HG03045 (cell line): Measurements from ENCODE around the gene DTD2.
"Not testable (repeated sequence)": the region's sequence is repeated elsewhere in the genome, so short reads cannot be mapped to it uniquely, and the experiment has no call there.

Experiments
- ATAC-seq: cut with Tn5 transposase; IDR thresholded peaks from one replicate; pipeline ENCODE4 v1.9.1; 2021; ENCODE audit warnings: mild to moderate bottlenecking, moderate library complexity; ENCODE audit not compliant: unreplicated experiment

DTD2 gene

GRCh38 chr14:31442284-31442683 lies 15.0 kb downstream of the DTD2 start:
- no peak for ATAC-seq

GRCh38 chr14:31441273-31442111 lies 15.8 kb downstream of the DTD2 start:
- ATAC-seq: no peak

DNA sequence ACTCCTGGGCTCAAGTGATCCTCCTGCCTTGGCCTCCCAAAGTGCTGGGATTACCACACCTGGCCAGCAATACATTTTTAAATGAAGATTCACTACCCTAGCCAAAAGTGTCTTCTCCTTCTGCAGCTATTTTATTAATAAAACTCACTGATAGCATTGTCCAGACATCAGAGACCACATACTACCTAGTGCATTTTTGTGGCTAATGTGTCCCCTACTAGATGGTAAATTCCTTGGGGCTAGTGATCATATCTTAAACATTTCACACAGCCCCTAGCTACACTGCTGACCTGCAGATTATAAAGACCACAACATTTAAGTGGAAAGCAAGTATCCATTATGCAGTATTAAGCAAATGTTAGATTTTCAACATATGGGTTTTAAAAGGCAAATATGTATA lies 17.0 kb downstream of the DTD2 start:
- no peak for ATAC-seq

DNA sequence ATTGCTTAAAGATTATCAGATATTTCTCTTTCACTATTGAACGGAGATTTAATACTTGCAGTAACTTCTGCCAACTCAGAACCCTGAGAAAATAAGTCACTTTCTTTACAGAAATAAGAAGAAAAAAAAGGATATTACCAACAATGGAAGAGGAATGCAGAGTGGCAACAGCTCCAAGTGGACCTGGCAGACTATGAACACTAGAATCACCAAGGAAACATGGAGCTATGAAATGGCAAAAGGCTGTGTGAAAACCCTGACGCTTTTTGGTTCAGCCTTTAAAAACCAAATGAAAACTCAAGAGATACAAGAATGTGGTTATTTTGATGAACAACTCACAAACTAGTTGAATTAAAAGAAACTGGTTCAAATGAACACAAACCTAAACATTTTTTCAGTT lies 17.7 kb downstream of the DTD2 start:
- ATAC-seq: no peak

- ATAC-seq: not testable (repeated sequence)
These were observed 20.1 kb downstream of the DTD2 start for GRCh38 chr14:31437045-31437691.

DNA sequence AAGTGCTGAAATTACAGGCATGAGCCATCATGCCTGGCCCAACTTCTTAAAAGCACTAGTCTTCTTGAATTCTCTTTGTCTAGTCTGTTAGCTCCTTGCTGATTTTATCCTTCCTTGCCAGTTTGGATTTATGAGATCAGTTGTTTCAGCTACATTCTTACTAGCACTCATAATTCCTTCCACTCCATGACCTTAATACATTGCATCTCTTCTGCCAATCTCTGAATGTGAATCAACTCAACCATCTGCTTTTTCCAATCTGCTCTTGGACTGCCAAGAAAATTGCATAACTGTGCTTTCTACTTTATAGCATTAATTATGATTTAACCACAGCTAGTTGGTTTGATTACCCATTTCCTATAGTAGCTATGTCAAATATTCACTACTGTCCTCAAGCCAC lies 22.0 kb downstream of the DTD2 start:
- ATAC-seq: no peak

DNA sequence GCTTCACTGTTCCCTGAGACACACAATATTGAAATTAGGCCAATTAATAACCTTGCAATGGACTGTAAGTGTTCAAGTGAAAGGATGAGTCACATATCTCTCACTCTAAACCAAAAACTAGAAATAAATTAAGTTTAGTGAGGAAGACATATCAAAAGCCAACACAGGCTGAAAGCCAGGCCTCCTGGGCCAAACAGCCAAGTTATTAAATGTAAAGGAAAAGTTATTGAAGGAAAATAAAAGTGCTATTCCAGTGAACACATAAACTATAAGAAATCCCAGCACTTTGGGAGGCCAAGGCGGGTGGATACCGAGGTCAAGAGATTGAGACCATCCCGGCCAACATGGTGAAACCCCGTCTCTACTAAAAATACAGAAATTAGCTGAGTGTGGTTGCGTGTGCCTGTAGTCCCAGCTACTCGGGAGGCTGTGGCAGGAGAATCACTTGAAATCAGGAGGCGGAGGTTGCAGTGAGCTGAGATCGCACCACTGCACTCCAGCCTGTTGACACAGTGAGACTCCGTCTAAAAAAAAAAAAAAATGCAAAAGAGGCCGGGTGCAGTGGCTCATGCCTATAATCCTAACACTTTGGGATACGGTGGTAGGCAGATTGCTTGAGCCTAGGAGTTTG lies 26.6 kb downstream of the DTD2 start:
- no peak for ATAC-seq

DNA sequence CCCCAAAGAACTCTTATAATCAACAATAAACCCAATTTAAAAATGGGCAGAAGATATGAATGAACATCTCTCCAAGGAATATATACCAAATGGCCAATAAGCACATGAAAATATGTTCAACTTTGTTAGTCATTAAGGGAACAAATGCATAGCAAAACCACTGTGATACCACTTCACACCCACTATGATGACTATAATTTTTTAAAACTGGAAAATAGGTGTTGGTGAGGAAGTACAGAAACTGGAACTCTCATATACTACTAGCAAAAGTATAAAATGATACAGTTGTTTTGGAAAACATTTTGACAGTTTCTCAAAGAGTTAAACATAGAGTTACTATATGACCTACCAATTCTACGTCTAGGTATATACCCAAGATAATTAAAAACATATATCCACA lies 27.5 kb downstream of the DTD2 start:
- ATAC-seq: no peak

- ATAC-seq: no peak
These were observed 29.3 kb downstream of the DTD2 start for GRCh38 chr14:31428011-31428410.

GRCh38 chr14:31426663-31427062 lies 30.6 kb downstream of the DTD2 start:
- ATAC-seq: no peak

DNA sequence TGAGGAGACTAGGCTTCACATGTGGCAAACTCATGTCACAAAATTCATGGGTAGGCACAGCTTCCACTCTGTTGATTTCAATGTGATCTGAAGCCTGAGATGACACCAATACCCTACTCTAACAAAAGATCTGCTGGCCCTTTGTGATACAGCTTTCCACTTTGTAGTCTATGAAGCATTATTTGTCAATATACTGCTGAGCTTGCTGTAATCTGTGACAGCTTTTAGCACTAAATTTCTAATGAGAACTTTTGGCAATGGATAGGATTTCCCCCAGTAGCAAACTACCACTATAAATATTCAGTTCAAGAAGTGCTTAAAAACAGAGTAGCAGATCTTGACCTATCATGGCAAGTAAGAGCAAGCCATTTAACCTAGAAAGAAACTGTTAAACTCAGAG lies 31.4 kb downstream of the DTD2 start:
- ATAC-seq: no peak

DNA sequence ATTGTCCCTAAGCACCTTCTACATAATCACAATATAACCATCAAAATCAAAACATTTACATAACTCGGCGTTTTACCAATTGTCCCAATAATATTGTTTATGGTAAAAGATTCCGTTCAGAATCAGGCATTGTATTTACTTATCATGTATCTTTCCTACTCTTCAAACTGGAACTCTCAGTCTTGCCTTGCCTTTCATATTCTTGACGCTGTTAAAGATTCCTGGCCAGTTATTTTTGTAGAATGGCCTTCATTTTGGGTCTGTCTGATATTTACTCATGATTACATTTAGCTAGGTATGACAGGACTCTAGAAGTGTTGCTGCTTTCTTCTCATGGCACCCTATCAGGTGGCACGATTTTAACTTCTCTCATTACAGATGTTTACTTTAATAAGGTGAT lies 36.1 kb downstream of the DTD2 start:
- no peak for ATAC-seq

GRCh38 chr14:31420319-31421111 lies 36.8 kb downstream of the DTD2 start, which contains the start of gene HEATR5A:
HEATR5A (minus strand) TSS chr14:31420550; CDS start chr14:31402975, 17,575 bp downstream.
- peak; percentile 98 for ATAC-seq

GRCh38 chr14:31419967-31420318 lies 37.4 kb downstream of the DTD2 start:
- ATAC-seq: peak; percentile 29

DNA sequence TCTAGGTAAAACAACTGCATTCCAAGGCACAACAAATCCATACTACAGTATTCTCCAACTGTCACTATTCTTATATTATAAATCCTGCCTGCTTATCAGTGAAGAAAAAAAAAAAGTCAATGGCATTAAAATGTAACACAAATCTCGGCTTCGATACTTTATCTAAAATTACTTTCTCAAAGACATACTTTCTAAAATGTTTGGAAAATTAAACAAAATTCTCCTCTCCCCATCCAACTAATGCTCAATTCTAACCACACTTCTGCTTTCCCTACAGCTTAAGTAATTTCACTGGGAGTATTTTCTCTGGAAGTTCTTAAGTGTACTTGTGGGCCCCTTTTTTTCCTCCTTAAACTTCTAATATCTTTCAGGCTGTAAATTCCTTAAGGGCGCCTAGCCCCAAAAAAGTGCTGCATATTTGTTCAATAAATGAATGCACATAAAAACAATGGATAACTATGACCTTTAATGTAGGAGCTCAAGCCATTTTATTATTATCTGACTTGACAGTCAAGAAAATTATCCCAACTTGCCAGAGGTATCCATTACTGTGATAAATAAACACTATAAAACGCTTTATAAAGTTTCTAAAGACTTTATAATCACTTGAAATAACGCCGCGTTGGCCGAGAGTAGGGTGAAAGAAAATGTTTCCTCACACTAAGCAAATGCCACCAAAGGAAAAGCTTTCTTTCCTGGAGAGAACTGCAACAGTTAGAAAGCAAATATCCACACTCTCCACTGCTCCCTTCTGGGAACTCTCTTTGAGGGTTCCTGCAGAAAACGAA lies 37.9 kb downstream of the DTD2 start:
- ATAC-seq: no peak

- no peak for ATAC-seq
These were observed 38.9 kb downstream of the DTD2 start for GRCh38 chr14:31418440-31418839.

GRCh38 chr14:31414190-31414833 lies 43.0 kb downstream of the DTD2 start:
- no peak for ATAC-seq

GRCh38 chr14:31411218-31411727 lies 46.0 kb downstream of the DTD2 start:
- no peak for ATAC-seq

- no peak for ATAC-seq
These were observed 47.2 kb downstream of the DTD2 start for GRCh38 chr14:31410048-31410650.
